T1000 (cell line): Measurements from ENCODE around the gene DHX32.
A peak's percentile ranks its signal among the peaks of the same experiment; 100 is the strongest.
"Not testable (repeated sequence)": the region's sequence is repeated elsewhere in the genome, so short reads cannot be mapped to it uniquely, and the experiment has no call there.

Source experiments
- DNase-seq: peaks from one replicate; lab custom pipeline; 2025; ENCODE audit warnings: mixed read lengths; lab: John Stamatoyannopoulos, UW

Gene DHX32

GRCh38 chr10:125895130-125896087, 14.3 kb upstream of the DHX32 start:
- peak; percentile 64 for DNase-seq

GRCh38 chr10:125894176-125894575, 13.1 kb upstream of the DHX32 start:
- DNase-seq, result not testable (repeated sequence)

- DNase-seq, result not testable (repeated sequence)
Observed at GRCh38 chr10:125892402-125892801, 11.3 kb upstream of the DHX32 start.

- DNase-seq, result not testable (repeated sequence)
Observed at GRCh38 chr10:125889441-125889840, 8.3 kb upstream of the DHX32 start.

- no peak for DNase-seq
Observed at GRCh38 chr10:125886914-125887512, 5.9 kb upstream of the DHX32 start.

- no peak for DNase-seq
Observed at GRCh38 chr10:125883211-125883610, 2.1 kb upstream of the DHX32 start.

- no peak for DNase-seq
Observed at GRCh38 chr10:125882596-125882995, 1.5 kb upstream of the DHX32 start.

GRCh38 chr10:125880719-125881118, 373 bp downstream of the DHX32 start:
- no peak for DNase-seq

GRCh38 chr10:125878957-125879835, 1.9 kb downstream of the DHX32 start:
- DNase-seq, result peak; percentile 63

GRCh38 chr10:125871338-125871737, 9.8 kb downstream of the DHX32 start:
- no peak for DNase-seq

GRCh38 chr10:125868372-125868975, 12.6 kb downstream of the DHX32 start:
- DNase-seq, result no peak

GRCh38 chr10:125866421-125867029, 14.6 kb downstream of the DHX32 start:
- DNase-seq, result no peak

- DNase-seq, result no peak
Observed at GRCh38 chr10:125865120-125865519, 16.0 kb downstream of the DHX32 start.

- DNase-seq, result no peak
Observed at GRCh38 chr10:125859128-125859817, 21.8 kb downstream of the DHX32 start.

- DNase-seq, result no peak
Observed at GRCh38 chr10:125857185-125857760, 23.8 kb downstream of the DHX32 start.

- DNase-seq, result no peak
Observed at GRCh38 chr10:125852487-125852886, 28.6 kb downstream of the DHX32 start.

GRCh38 chr10:125850766-125851731, 30.0 kb downstream of the DHX32 start:
- no peak for DNase-seq

GRCh38 chr10:125849448-125849847, 31.6 kb downstream of the DHX32 start:
- DNase-seq, result no peak

- DNase-seq, result no peak
Observed at GRCh38 chr10:125848857-125849256, 32.2 kb downstream of the DHX32 start.
